Left cardiac atrium (tissue), 4 donors: ENCODE measurements around the gene RNF217. TPM values are rescaled to one million over a fixed set of nuclear protein-coding genes. Genes with fewer than 3 reads are reported as not detected.
"Not testable (repeated sequence)": the region's sequence is repeated elsewhere in the genome, so short reads cannot be mapped to it uniquely, and the experiment has no call there.

ENCODE experiments used
- ATAC-seq, 2 donors: fragments of 200-7000 bp; cut with Tn5 transposase; one replicate each; pipeline ENCODE4 v1.9.1; 2020; ENCODE audit warnings: mild to moderate bottlenecking in 2 of 2, moderate library complexity in 2 of 2
- DNase-seq: peaks from one replicate; pipeline ENCODE4 v3.0.0-alpha.2; 2020
- intact Hi-C, 2 donors: fragments of 100-400 bp; cut with DNase I; formaldehyde crosslinking; loops; one replicate each; pipeline versions ENCODE4 v1.14.1 to v1.15.1; 2022 to 2023
- total RNA-seq, 2 donors: library from RNA; stranded (reverse); fragmentation: NEBNext Ultra II Directional; extraction: Animal tissue kit (Norgen Biotek cat#: 25700); gene quantifications; one replicate each; pipeline ENCODE4 v1.2.1, GENCODE V29; 2021
- donor health status: DM: no; HTN: yes; CAD: no.
- donor health status: DM: no; HTN: yes; CAD: no; lungs with severe emphysema.
- donor health status: DM: yes; HTN: yes; CAD: no.
- donor health status: Dilated cardiomyopathy.

The RNF217 gene
- total RNA-seq, 2 donors from 2014 or later: 10.6 to 18.3 TPM

DNA sequence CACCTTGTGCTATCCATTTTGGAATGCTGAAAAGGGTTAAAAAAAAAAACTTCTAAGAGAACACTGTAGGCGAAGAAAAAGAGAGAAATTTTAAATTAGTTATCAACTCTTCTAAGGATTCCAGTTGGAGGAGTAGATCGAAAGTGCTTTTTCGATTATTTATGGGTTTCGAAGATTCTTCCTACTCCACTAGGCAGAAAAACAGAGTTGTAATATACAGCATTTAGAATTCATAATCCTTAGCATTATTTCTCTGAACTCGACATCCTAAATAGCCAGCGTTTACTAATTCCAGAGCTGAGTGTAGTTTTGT, 817 bp upstream of the RNF217 start:
- DNase-seq (no peak), ATAC-seq (no peak)
- intact Hi-C loops: loop anchor here in 1 of 2 donors (10.0 kb wide), 1 partner anchor 133 kb away; no protein-coding TSS in a partner anchor

DNA sequence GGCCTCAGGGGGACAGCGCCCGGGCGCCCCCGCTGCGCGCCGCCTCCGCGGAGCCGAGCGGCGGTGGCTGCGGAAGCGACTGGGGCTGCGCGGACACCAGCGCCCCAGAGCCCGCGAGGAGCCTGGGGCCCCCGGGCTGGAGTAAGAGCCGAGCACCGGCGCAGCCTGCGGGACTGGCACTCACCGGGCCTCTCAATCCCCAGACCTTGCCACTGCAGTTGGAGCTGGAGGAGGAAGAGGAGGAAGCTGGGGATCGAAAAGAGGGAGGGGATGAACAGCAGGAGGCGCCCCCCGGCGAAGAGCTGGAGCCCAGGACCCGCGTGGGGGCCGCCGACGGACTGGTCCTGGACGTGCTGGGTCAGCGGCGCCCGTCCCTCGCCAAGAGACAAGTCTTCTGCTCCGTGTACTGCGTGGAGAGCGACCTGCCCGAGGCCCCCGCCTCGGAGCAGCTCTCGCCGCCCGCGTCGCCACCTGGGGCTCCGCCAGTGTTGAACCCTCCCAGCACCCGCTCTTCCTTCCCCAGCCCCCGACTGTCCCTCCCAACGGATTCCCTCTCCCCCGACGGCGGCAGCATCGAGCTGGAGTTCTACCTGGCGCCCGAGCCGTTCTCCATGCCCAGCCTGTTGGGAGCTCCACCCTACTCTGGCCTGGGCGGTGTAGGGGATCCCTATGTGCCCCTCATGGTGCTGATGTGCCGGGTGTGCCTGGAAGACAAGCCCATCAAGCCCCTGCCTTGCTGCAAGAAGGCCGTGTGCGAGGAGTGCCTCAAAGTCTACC, 590 bp downstream of the RNF217 start:
- peak; percentile 55 to 60 for ATAC-seq
- peak; percentile 46 for DNase-seq
- intact Hi-C loops: loop anchor here in 1 of 2 donors (10.0 kb wide), 1 partner anchor 132 kb away; no protein-coding TSS in a partner anchor

DNA sequence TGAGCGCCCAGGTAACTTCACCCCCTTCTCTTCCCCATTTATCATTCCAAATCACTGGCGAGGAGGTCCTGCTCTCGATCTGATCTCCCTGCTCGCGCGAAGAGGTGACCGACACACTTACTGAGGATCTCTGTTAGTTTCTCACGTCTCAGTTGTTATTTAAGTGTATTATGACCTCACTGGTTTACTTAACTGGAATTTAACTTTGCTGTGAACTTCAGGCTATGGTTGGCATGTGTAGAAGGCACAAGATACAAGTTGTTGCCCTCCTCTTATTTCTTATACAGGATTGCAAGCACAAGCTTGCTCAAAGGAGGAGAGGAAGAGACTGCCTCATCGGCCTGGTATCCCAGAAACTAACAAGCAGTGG, 1.2 kb downstream of the RNF217 start:
- DNase-seq (no peak), ATAC-seq (peak in 1 of 2 donors; percentile 8)
- intact Hi-C loops: loop anchor here in 1 of 2 donors (10.0 kb wide), 1 partner anchor 131 kb away; no protein-coding TSS in a partner anchor

DNA sequence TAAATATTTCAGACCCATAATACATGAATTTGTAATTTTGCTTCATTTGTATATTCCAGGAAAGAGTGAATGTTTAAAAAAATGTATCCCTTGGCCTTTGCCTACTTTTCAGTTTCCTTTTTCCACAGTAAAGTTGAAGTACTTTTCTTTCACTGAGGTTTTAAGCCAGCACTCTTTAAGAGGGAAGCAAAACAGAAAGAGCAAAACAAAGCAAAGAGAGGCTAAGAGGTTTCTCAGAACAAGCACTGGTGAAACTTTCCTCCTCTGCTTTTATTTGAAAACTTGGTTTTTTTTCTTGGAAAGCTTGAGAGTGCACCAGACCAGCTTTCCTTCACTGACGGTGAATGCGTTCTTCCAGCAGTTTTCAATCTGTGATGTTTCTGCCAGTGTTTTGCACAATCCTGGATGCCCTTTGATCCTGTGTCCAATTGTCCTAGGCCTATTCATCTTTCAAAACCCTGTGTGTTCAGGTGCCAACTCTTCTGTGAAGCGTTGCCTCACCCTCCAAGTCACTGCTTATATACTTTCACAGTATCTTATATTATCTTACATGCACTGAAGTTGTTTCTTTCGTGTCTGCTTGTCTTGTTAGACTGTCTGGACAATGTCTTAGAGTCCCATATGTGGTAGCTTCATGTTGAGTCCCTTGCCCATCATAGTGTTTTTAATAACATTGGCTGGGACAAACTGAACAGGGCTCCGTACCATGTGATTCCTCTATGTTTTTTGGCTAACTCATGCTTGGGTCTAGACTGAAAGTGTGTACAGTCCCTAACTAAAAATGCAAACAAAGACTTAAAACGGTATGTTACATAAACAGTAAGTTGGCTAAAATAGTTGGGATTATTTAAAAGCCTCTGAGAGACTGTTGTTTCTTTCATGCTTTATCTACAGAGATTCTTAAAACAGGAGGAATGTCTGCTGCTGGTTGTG, 1.9 kb downstream of the RNF217 start:
- intact Hi-C loops: loop anchor here in 1 of 2 donors (10.0 kb wide), 1 partner anchor 131 kb away; no protein-coding TSS in a partner anchor
- ATAC-seq (no peak), DNase-seq (no peak)

DNA sequence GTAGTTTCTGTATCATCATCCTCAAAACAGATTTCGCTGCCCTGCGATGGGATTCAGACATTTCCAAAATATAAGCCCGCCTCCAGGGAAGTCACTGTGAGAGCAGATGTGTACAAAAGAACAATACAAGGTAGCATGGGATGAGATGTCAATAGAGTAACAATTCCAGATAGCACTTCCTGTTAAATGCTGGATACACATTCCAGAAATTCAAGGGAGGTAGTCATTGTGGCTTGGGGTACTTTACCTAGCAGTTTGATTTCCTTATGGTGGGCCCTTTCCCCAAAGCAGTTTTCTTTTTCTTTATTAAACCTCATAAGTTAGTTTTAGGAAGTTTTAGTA, 2.5 kb downstream of the RNF217 start:
- no peak for ATAC-seq
- intact Hi-C loops: loop anchor here in 1 of 2 donors (10.0 kb wide), 1 partner anchor 130 kb away; no protein-coding TSS in a partner anchor
- DNase-seq: no peak

DNA sequence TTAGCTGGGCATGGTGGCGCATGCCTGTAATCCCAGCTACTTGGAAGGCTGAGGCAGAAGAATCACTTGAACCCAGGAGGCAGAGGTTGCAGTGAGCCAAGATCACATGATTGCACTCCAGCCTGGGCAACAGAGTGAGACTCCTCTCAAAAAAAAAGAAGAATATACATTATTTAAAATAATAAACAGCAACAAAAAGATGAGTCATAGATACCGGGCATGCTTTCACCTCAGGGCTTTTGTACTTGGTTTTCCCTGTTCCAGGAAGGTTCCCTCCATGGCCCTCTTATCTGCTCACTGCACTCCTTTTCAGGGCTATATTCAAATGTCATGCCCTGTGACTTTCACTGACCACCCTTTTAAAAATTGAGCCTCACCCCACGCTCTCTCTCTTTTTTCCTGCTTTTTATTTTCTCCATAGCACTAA, 3.2 kb downstream of the RNF217 start:
- not testable (repeated sequence) for DNase-seq, ATAC-seq
- intact Hi-C loops: loop anchor here in 1 of 2 donors (10.0 kb wide), 1 partner anchor 129 kb away; no protein-coding TSS in a partner anchor

DNA sequence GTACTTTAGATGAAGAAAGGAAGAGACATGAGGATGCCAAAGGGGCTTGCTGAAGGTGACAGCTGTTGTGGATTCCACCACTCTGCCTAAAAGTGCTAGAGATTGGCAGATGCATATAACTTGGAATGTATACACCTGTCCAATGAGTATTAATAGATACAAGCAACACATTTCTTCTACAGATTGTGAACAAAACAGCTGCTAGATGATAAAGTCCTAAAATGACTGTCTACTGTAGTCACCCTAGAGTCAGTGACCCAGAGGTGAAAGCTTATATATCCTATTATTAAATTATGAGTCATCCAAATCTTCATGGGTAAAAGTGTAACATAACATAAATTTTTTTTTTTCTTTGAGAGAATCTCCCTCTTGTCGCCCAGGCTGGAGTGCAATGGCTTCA, 5.2 kb downstream of the RNF217 start:
- DNase-seq: no peak
- intact Hi-C loops: loop anchor here in 1 of 2 donors (10.0 kb wide), 1 partner anchor 127 kb away; no protein-coding TSS in a partner anchor
- no peak for ATAC-seq

DNA sequence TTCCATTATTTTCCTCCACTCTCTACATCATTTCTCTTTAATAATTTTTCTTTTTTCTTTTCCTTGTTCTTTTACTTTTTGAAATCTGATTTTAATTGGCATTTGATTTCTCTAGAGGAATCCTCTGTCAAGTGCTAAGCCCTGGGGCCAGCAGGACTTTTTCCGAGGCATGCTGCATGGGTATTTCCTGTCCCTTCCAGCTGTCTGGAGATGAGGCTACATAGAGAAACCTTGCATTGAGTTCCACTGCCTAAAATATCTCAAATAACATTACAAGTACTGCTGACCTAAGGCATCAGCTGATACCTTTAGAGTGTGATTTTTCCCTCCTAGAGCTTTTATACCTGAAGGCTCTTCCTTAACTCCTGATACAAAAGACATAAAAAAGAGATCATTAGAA, 6.2 kb downstream of the RNF217 start:
- ATAC-seq: no peak
- DNase-seq: no peak
- intact Hi-C loops: loop anchor here in 1 of 2 donors (10.0 kb wide), 1 partner anchor 126 kb away; no protein-coding TSS in a partner anchor

DNA sequence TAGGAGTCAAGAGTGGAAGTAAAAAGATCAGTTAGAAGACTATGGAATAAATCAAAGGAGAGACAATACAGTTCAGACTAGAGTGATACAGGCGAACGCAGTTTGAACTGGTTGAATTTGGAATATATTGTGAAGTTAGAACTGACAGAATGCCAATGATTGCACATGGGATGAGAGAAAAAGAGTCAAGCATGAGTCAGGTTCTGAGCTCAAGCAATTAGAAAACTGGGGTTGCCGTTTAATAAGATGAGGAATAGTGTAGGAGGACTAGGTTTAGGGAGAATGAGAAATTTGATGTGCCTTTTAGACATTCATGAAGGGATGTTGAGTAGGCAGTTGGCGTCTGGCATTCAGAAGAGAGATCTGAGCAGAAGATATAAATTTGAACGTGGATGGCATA, 8.0 kb downstream of the RNF217 start:
- no peak for ATAC-seq
- no peak for DNase-seq
- intact Hi-C loops: no loop called here

DNA sequence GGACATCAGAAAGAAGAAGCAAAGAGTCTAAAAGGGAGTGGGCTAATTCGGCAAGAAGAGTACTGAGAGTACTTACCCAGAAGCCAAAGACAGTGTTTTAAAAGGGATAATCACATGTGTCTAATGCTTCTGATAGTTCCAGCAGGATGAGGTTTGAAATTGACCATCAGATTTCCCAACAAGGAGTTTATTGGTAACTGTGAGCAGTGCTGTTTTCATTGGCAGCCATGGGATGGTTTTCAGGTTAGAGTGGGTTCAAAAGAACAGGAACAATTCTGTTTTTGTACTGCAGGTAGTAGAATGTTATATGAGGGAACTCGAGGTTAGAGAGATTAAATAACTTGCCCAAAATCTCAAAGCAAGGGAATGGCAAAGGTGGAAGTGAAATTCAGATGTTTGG, 8.5 kb downstream of the RNF217 start:
- ATAC-seq (no peak), DNase-seq (no peak)
- intact Hi-C loops: no loop called here

DNA sequence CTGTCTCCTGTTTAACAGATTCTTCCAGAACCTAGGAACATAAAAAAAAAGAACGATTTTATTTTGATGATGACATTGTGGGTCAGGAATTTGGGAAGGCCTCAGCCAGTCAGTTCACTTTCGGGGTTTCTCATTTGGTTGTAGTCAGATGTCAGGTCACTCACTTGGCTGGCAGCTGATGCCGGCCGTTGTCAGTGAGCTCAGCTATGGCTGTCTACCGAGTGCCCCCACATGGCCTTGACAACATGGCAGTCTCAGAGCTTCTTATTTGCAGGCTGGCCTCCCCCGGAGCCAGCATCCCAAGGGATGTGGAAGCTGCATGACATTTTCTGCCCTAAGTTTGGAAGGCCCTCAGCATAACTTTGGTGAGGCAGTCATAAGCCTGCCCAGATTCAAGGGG, 11.5 kb downstream of the RNF217 start:
- no peak for DNase-seq
- no peak for ATAC-seq
- intact Hi-C loops: no loop called here

DNA sequence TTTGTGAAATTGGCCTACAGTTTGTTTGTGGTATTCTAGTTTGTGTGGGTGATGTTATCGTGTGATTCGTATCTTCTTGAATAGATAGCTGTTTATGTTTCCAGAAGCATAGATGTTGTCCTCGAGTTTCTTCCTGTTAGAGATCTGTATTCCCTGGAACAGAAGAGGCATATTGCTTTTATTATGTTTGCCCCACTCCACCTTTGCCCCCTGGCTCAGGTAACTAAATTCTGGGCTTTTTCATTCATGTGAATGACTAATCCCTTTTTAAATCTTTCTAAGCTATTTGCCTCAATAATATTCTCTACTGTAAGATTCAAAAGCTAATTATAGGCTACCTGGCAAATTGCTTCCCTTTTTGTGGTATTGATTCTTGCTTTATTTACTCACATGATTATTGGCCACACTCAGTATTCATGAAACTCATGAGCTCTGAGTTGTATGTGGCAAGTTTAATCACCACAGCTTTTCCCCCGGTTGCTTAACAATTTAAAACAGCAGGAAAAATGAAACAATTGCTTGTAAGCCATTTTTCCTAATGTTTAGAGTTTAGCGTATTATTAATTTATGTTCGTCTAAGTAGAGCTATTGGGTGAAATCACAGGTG, 12.6 kb downstream of the RNF217 start:
- intact Hi-C loops: no loop called here
- ATAC-seq (no peak), DNase-seq (no peak)

DNA sequence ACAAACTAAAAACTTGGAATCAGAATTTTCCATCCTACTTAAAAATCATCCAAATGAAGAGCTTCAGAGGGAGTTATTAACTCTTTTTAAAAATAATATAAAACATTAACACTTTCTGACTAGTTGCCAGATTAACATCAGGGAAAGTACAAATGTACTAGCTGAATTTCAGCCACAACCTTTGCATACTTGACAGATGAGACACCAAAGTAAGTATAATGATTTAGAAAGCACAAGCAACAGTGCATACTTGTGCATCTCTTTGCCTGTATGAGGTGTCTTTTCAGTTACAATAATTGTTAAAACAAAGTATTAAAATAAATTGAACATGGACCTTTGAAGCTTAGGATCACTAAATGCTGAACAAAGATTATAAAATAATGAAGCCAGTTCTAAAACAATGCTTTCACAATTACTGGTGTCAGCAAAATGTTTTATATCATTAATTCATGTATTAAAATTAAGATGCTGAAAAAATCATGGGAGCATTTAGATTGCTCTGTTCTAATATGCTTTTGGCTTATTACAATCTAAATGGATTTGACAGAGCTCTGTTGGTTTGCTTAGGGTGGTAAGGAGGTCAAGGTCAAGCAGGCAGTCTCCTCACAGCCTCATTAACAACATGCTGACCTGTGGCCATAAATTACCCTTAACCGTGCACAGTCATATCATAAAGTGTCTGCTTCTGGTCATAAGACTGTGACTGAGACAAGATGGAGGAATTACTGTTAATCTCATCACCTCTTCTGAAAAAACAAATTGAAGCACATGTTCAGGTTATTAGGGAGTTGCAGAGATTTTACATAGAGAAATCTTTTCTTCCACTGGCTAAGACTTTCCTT, 15.1 kb downstream of the RNF217 start:
- ATAC-seq: no peak
- DNase-seq: no peak
- intact Hi-C loops: no loop called here

DNA sequence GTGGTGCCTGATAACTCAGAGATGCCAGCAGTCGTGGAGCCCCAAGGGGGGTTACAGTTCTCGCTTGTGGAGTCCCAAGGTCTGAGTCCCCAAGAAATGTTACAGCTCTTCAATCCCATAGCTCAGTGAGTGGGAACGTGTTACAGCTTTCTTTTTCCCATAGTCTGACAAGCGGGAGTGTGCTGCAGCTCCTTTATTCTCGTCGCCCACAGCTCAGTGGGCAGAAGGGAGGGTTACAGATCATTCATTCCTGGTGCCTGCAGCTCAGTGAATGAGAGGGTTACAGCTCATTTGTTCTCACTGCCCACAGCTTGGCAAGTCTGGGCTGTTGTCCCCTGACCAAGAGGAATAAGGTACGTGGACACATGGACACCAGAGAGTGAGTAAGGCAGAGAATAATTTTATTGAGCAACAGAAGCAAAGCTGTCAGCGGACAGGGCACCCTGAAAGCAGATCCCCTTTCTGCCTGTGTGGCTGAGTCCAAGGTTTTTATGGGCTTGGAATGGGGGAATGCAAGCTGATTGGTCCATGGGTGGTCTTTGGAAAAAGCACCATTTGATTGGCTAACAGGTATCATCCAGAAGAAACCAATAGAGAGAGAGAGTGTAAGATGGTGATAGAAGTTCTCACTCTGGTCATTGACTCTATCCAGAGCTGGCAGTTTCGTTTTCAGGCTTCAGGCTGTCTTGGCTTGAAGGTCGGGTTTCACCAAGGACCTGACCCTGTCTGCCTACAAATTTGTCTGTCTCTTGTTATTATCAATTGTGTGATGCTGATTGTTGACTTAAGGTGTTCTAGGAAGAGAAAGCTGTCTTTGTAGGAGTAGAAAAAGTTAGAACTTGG, 16.4 kb downstream of the RNF217 start:
- DNase-seq (no peak), ATAC-seq (no peak)
- intact Hi-C loops: no loop called here

DNA sequence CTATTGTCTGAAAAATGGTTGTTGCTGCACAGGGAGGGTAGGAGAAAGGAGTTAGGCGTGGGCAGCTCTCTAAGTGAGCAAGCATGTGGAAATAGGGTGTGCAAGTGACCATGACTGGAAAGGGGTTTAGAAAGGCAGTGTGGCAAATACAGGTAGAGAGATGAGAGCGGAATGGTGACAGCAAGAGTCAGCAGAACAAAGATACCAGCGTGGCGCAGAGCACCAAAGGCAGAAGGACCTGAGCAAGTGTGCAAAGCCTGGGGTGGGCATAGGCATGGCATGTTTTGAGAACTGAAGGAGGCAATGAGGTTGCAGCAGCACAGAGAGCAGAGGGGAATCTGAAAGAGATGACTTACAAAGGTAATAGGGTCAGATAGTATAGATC, 17.0 kb downstream of the RNF217 start:
- intact Hi-C loops: no loop called here
- ATAC-seq (no peak), DNase-seq (no peak)

DNA sequence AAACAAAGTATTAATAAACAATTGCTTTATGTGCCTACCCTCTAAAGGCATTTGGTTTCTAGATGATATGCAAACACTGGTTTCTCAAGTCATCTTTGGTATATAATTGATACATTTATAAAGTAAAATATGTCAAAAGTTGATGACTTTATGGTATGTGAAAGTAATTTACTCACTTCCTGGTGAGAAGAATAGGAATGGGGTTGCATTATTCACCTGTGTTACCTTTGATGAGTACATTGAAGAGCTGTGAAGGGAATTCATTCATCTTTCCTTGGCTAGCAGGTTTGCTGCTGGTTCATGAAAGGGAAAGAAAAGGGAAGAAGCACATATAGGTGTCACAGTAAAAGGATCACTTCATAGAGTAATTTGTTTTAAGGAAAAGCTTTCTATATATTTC, 20.4 kb downstream of the RNF217 start:
- ATAC-seq: no peak
- intact Hi-C loops: no loop called here
- no peak for DNase-seq

DNA sequence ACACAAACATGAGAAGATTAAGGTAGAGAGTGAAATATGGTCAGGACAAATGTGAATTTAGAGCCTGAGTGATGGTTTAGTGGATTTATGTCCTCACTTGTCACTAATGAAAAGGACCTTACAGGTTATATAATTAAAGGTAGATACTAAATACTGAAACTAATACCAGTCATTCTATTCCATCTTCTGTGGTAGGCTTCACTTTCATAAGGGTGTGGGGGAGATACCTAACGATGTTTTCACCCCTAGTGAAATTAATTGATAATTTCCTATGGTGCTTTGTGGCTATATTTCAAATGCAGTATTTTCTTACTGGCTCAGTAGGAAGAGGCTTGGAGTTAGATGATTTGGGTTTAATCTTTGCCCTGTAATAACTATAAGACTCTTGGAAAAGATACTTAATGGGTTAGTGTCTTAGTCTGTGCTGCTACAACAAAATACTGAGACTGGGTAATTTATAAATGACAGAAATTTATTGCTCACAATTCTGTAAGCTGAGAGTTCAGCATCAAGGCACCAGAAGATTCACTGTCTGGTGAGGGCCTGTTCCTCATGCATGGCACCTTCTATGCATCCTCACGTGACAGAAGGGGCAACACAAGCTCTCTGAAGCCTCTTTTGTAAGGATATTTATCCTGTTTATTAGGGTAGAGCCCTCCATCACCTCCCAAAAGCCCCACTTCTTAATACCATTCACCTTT, 21.3 kb downstream of the RNF217 start:
- intact Hi-C loops: no loop called here
- no peak for DNase-seq
- ATAC-seq: no peak
